GM18520 (cell line): ENCODE data around the gene SCARB1.

Experiments
- ATAC-seq: cut with Tn5 transposase; IDR thresholded peaks from one replicate; pipeline ENCODE4 v1.9.1; 2021; ENCODE audit not compliant: unreplicated experiment

The SCARB1 gene

DNA sequence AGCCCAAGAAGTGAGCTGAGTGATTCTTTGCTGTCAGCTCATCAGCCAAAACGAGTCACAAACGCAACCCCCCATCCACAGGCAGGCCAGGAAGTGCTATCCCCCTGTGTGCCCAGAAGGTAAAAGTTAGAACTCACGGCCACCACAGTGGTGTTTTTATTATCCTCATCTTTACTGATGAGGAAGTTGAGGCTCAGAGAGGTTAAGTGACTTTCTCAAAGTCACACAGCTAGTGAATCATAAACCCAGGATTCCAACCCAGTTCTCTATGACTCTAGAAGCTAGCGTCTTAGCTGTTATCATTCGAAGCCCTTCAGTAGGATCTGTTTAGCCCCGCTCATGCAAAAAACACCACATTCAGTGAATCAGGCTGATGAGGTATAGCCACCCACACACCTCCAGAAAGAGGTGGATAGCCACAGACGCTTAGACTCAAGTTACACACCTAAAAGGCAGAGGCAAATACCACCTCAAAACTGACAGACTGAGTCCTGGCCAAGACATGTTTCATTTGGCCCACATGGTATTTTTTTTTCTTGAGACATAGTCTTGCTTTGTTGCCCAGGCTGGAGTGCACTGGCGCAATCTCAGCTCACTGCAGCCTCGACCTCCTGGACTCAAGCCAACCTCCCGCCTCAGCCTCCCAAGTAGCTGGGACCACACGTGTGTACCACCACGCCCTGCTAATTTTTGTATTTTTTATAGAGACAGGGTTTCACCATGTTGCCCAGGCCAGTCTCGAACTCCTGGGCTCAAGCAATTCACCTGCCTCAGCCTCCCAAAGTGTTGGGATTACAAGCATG, 100.7 kb downstream of the SCARB1 start:
- ATAC-seq: no peak

DNA sequence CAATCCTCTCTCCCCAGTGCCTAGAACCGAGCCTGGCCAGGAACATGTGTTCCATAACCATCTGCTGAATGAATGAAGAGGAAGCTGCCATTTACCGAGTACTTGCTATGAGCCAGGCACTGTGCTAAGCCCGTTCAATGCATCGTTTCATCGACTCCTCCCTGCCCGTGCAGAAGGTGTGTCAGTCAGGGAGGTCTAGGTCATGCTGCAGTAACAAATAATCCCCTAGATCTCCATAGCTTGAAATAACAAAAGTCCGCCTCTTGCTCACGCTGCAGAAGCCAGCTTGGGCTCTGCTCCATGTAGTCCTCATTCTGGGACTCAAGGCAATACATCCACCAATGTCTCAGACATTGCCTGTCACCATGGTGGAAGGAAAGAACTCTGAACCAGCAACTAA, 101.3 kb downstream of the SCARB1 start:
- ATAC-seq: no peak

DNA sequence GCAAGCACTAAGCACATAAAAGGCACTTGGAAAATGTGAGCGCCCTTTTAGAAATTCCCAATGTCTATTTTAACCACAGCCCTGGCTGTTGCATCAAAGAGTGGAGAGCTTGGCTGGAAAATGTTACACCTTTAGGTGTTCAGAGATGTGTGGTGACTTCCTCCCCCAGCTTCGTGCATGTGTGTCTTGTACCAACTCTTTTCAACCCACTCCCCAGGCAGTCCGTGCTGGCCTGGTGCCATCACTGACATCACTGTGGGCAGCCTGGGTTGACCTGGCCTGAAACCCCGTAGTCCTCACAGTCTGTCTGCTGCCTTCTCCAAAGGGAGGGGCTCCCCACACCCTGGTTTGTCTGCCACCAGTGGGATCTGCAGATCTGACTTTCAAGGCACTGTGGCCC, 101.8 kb downstream of the SCARB1 start:
- no peak for ATAC-seq

DNA sequence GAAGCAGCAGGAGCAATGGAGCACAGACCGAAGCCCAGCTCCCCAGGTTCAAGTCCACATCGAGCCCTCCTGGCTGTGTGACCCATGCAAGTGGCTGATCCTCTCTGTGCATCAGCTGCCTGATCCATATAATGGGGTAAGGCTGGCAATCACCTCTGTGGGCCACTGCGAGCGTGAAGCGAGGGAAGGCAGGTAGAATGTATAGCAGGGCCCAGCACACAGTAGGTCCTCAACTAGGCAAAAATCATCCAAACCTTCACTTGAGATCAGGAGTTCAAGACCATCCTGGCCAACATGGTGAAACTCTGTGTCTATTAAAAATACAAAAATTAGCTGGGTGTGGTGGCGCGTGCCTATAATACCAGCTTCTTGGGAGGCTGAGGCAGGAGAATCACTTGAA, 102.6 kb downstream of the SCARB1 start:
- no peak for ATAC-seq

DNA sequence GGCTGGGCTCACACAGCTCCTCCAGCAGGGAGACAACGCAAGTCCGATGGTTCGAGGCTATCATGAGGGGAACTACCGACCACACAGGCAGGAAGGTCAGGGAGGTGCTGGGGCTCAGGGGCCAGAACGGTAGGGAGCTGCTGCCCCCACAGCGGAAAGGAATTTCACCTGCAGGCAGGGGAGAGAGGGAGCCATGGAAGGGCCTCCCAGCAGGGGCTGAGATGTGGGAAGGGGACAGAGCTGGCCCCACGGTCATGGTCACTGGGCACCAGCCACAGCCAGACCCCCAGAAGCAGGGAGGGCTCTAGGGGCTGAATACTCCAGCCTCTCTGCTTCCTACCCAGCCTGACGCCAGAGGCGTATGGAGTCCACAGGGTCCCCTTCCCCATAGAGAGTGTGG, 103.1 kb downstream of the SCARB1 start:
- no peak for ATAC-seq

DNA sequence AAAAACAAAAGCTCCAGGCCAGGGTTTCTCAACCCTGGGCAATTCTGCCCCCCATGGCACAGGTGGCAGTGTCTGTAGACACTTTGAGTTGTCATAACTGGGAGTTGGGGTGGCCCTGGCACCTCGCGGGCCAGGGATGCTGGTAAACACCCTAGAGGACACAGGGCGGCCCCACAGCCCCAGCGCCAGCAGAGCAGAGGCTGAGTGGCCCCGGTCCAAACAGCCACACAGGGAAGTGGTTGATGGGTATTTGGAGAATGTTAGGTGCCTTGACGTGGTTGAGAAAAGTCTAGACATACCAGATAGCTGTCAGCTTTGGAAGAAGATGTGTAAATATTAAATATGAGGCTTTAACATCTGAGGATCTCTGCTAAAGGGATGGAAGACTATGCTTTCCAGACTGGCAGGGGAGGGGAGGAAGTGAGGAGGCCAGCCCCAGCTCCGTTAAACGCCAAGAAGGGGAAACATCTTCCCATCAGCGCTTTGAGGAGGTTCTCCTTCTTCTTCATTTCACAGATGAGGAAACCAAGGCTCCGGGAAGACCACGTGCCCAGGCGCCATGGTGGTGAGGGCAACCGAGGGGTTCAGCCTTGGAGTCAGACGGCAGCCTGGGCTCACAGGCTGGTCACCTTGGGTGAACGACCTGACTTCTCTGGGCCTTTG, 103.7 kb downstream of the SCARB1 start:
- no peak for ATAC-seq

DNA sequence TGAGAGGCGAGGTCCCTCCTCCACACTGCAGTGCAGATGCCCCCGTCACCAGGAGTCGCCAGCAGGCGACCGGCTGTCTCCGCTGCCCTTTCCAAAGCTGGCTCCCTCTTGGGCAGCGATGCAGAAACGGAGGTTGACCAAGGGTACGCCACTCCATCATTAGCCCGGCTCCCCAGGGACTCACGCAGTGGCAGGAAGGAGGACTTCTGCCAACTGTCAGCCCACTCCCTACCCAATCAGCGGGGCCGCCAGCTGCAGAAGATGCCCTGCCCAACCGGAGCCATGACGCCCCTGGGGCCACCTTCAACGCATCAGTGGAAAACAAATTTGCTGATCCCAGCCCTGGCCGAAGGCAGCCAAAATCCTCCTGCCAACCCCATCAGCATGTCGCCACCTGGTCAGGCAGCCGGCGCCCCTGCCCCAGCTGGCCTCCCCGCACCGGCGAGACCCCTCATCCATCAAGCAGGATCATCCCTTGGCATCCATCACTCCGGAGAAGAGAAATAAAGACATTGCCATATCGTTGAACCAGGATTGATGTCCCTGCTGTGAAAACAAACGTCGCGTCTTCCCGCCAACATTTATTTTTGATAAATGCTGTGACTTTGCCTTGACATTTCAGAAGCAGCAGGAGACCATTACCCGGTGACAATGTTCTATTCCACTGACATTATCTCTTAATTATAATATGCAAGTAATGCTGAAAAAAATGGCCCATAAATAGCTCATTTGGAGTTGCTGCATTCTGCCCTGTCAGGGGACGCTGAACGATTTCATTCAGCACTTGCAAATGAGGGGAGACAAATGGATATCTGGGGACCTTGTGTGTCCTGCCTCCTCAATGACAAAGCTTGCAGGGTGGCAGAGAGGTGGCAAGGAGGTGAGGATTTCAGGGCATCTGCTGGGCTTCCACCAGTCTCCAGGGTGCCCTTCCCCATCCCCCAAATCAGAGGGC, 105.1 kb downstream of the SCARB1 start:
- ATAC-seq: no peak

DNA sequence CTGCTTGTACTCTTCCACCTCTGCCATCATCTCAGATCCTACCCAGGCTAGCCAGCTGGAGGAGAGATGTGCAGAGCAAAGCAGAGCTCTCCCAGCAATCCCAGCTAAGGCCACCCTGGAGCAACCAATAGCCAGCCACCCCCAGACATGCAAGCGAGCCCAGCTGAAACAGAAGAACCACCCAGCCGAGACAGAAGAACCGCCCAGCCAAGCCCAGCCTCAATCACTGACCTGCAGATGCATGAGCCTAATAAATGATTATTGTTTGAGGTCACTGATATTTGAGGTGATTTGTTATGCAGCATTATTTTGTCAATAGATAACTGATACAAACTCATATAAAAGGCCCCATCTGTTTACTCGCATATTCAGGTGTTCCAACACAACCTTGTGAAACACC, 106.3 kb downstream of the SCARB1 start:
- no peak for ATAC-seq

DNA sequence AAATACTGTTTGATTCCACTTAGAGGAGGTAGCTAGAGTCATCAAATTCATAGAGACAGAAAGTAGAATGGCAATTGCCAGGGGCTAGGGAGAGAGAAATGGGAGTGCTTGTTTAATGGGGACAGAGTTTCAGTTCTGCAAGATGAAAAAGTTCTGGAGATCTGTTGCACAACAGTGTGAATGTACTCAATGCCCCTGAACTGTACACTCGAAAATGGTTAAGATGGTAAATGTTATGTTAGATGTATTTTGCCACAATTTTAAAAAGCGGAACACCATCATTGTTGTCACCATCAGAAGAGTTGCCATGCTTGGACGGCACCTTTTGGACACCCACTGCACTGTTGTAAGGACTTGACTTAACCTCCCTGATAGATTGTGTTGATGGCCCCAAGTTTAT, 106.9 kb downstream of the SCARB1 start:
- no peak for ATAC-seq

DNA sequence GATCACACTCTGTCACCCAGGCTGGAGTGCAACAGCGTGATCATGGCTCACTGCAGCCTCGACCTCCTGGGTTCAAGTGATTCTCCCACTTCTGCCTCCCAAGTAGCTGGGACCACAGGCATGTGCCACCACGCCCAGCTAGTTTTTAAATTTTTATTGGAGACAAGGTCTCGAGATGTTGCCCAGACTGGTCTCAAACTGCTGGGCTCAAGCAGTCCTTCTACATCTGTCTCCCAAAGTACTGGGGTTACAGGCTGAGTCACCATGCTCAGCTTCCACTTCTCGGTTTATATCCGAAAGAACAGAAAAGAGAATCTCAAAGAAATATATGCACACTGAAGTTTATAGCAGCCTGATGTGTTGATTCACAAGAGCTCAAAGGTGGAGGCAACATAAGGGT, 107.5 kb downstream of the SCARB1 start:
- no peak for ATAC-seq

DNA sequence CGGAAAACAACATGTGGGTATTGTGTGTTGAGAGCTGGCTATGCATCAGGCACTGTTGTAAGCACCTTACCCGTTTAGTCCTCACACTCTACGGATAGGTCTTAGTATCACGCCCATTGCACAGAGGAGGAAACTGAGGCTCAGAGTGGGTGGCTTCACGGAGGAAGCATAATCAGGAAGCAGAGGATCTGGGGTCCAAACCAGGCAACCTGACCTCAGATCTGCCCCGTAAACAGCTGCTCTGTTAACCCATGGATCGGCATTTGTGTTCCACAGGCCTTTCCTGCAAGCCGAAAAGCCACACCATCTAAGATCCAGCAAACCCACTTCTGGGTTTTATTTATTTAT, 107.9 kb downstream of the SCARB1 start:
- no peak for ATAC-seq

DNA sequence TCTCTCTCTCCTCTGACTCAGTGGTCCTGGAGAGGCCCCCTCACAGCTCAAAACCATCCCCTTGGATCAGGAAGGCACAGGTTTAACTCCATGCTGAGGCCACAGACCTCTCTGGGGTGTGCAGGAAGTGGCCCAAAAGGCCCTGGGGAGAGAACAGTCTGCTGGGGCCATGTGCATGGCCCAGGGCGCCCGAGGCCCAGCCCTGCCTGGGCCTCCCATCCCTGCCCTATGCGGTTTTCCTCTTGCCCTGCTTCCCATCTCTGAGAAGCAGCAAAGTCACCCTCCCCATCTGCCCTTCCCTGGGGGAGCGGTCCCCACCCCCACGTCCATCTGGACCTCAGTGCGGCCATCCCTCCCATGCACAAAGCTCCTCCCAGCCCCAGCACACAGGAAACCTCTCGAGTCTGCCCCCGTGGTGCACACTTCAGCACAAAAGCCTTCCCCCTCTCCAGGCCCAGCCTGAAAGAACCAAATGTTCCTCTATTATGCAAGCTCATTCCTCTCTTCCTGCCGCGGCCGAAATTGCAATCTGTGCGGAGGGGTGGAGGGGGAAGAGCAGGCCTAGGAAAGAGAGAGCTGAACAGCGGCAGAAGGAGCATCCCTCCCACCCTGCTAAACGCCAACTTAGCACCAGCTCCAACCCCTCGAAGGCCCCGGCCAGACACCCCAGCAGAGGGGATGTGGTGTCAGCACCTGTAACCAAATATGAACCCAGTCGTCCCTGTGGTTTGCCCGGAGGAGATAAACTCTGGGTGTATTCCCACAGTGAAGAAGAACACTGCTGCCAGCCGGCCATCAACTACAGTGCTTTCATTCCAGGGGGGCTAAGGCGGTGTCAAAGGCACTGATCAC, 108.5 kb downstream of the SCARB1 start:
- ATAC-seq: no peak

DNA sequence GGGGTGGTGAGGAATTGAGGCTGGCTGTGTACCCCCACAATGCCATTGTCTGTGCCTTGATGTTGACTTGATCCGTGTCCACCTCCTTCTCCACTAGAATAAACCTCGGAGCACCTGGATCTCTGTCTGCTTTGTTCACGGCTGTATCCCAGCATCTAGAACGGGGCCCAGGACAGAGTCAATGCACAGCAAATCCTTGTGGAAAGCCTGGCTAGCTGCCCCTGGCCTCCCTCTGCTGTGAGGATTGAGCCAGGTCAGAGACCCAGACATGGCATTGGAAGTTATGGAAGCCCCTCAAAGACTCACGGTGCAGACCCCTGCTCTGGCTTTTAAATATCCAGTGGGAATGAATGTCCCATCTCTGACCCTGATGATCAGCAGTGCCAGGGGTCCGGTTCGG, 109.2 kb downstream of the SCARB1 start:
- ATAC-seq: no peak

DNA sequence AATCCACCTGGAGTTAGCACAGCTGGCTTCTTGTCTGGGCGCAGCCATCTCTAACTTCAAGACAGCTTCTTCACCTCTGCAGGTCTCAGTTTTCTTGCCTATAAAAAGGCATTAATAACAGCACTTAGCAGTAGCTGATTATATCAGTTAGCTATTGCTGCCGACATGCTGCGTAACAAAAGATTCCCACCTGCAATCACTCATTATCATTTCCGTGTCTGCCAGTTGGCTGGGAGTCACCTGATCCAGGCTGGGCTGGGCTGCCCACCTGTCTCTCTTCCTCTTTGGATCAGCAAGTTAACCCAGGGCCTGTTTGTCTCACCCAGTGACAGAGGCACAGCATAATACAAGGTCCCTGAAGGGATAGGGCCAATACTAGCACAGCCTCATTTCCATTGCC, 109.7 kb downstream of the SCARB1 start:
- ATAC-seq: no peak

DNA sequence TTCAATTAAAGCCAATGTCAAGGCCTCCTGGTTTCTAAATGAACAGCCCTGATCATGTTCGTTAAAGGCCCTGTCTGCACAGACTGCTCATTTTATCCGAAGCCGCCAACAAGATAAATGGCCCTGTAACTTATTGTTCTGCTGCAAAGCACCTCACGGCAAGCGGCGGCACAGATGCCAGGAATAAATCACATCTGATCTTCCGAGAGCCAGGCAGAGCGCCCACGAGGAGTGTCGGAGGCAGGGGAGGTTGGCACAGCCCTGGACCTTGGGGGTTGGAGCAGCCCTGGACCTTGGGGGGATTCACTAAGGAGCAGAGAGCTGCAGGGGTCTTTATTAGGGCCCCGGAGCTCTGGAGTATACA, 110.5 kb downstream of the SCARB1 start:
- ATAC-seq: no peak

DNA sequence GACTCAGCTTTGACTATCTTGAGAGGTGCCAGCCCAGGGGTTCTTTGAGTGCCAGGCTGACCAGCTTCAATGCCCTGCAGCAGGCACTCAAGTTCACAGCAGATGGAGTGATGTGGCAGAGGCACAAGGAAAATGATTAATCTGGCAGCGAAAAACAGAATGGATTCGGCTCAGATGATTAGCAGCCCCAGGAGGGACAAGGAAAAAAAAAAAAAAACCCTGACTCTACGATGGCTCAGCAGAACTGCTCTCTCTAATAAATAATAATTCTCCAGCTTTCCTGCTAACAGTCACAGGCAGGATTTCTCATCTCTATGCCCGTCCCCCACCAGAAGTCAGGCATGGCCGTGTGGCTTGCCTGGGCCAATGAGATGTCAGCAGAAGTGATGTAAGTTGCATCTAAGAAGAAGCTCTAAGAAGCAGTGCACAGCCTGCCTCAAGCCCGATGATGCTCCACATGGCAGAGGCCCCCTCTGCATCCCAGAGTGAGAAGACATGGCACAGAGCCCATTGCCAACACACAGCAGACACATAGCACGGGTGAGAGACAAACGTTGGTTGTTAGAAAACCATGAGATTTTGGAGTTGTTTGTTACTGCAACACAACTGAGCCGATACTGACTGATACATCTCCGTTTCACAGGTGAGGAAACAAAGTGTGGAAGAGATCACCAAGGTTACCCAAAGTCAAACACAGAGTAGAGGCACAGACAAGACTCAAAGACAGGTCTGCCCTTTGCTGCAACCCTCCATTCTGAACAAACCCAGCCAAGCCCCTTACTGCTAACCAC, 111.0 kb downstream of the SCARB1 start:
- ATAC-seq: no peak

DNA sequence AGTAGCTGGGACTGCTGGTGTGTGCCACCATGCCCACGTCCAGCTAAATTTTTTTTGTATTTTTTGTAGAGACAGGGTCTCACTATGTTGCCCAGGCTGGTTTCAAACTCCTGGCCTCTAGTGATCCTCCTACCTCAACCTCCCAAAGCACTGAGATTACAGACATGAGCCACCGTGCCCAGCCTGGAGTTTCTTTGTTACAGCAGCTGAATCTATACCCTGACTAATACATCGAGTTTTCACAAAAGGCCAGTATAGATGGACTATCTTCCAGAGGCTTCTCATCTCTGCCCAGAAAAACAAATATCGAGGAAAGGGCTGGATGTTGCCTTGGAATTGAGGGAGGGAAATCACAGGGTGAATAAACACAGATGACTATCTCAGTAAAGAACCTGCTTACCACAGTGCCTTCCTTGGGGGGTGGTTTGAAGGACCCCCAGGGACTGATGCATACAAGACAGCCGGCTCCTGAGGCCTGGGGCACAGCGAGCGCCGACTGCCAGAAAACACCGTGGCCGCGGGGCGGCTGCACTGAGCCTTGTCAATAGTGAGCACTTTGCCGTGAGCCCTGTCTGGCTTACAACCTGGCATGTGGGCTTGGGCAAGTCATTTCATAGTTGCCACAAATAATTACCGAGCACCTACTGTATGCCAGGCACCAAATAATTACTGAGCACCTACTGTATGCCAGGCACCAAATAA, 111.9 kb downstream of the SCARB1 start:
- ATAC-seq: no peak

DNA sequence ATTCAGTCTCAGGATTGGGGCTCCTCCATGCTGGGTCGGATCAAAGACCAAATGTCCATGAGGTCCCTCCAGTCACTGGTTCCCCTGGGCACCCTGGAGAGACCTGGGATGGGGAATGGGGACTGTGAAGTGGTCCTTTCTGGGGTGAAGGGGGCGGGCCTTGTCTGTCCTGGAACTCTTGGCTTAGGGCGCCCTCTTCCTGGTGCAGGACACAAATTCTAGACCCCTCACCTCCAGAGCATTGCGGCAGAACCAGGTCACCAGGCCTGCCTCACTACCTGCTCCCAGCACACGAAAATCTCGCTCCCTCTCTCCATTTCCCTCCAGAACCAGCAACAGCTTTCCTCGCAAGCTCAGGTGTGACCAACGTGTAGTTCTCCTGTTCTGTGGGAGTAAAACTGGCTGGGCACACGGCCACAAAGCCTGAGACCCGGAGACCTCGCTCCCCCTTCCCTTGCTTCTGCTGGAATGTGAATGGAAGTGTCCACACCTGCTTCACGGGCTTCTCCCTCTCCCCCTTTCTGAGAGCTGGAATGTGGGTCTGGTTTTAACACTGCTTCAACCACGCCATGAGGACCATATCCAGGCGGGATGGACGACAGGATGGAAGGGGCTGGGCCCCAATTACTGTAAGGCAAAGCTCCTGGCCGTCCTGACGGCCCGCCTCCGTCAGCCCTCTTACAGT, 112.7 kb downstream of the SCARB1 start:
- ATAC-seq: no peak

DNA sequence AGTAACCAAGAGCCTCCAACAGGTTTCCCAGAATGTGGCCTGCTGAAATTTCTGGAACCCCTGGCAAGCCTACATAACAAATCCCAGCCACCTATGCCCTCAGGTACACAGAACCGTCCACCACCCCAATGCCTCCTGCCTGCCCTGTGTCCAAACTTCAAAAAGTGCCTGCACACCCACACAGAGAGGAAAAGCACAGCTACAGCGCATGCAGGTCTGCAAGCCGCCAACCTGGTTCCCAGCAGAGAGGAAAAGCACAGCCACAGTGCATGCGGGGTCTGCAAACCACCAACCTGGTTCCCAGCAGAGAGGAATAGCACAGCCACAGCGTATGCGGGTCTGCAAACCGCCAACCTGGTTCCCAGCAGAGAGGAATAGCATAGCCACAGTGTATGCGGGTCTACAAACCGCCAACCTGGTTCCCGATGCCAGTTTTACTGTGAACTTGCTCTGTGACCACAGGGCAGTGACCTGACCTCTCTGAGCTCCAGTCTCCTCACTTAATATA, 113.5 kb downstream of the SCARB1 start:
- ATAC-seq: no peak
